GM18867 (cell line): ENCODE data around the gene ZNF718.
"Not testable (repeated sequence)": the region's sequence is repeated elsewhere in the genome, so short reads cannot be mapped to it uniquely, and the experiment has no call there.

Experiments used
- ATAC-seq: cut with Tn5 transposase; IDR thresholded peaks from one replicate; pipeline ENCODE4 v1.9.1; 2021; ENCODE audit warnings: mild to moderate bottlenecking, moderate library complexity; ENCODE audit not compliant: unreplicated experiment

ZNF718 gene

GRCh38 chr4:124275-125081 is at the start of gene ZNF718:
TSS of gene ZNF718 (plus strand) at chr4:124501. CDS start at chr4:124671, 170 bp downstream.
- peak; percentile 98 for ATAC-seq

GRCh38 chr4:85951-86350 is 38.4 kb upstream of the ZNF718 start:
- ATAC-seq: no peak

- ATAC-seq: not testable (repeated sequence)
Measured at GRCh38 chr4:86559-87324, 37.6 kb upstream of the ZNF718 start.

- no peak for ATAC-seq
Measured at GRCh38 chr4:98386-98785, 25.9 kb upstream of the ZNF718 start.

DNA sequence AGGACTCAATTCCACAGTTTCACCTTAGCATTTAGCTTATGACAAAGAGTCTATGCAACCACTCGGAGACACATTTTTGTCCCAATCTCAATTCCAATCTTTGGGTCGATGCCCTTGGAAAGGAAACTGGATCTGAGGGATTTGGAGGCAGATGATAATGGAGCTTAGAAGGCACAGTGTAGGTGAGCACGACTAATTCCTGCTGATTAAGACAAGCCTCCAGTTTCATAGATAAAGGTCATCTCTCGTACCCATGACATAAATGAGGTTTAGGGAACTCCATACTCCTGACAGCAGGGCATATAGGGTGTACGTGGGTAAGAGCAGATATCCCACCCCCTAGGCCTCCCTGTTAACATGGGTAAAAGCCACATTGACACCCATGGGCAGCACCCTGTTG is 24.4 kb upstream of the ZNF718 start:
- ATAC-seq: no peak

DNA sequence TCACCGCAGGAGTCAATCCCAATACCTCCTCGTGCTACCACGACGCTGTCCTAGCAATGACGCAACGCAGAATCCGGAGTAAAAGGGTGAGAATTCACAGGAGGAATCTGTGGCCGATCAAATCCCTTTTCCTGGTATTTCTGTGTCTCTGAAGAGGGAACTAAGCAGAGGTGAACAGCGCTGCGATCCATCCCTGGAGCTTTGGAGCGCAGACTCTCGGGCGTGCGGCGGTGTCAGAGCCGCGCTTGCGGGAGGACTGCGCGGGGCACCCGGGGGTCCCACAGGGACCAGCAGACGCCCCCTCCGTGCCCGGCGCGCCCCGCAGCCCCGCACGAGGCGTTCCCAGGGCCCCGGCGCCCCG is 17.2 kb upstream of the ZNF718 start:
- no peak for ATAC-seq

DNA sequence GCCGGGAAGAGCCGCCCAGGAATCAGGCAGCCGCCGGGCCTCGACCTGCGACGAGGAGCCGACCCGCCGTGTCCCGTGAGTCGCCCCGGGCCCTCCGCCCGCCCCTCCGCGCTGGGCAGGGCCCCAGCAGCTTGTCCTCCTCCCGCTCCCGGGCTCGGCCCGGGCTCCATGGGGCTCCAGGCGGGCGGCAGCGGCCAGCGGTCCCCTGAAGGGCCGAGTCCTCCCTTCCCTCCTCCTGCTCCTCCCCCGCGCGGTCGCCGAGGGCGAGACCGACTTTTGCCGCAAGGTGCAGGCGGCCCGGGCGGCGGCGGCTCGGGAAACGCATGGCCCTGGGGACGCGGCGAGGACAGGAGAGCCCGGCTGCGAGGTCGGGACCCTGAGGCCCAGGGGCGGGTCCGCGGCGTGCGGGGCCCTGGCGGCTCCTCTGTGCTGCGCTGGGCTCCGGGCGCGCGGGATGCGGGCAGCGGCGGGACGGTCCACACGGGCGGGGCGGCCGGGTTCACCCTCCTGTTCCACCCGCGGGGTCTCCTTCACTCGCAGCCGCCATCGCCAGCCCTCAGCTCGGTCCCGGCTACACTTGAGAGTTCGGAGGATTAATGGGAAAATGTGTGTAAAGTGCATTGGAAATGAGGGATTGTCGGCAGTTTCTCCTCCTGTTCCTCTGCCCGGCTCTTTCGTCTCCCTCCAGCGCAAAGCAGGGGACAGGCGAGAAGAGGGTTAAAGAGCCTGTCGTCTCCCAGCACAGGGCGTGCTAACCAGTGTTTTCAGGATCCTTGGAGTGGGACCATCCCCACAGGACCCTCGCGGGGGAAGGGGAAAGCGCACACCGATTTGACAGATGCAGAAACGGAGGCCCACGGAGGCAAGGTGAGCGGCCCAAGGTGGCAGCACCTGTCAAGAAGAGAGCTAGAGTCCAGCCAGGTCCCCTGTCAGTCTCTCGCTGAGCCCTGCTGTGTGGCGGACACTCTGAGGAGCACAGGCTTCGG is 16.6 kb upstream of the ZNF718 start:
- no peak for ATAC-seq

GRCh38 chr4:112771-113170 is 11.5 kb upstream of the ZNF718 start:
- no peak for ATAC-seq

- no peak for ATAC-seq
Measured at GRCh38 chr4:113732-114131, 10.6 kb upstream of the ZNF718 start.

DNA sequence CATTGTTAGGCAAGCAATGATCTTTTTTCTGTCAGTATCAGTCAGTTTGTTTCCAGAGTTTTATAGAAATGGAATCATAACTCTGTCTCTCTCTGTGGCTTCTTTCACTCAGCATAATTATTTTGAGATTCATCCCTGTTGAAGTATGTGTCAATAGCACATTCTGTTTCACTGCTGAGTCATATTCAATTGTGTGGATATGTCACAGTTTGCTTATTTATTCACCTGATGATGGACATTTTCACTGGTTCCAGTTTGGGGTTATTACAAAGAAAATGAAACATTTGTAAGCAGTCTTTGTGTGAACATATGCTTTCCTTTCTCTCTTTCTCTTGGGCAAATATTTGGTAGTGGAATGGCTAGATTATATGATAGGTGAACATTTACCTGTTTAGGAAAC is 10.2 kb upstream of the ZNF718 start:
- no peak for ATAC-seq

GRCh38 chr4:116499-116898 is 7.8 kb upstream of the ZNF718 start:
- ATAC-seq: no peak

DNA sequence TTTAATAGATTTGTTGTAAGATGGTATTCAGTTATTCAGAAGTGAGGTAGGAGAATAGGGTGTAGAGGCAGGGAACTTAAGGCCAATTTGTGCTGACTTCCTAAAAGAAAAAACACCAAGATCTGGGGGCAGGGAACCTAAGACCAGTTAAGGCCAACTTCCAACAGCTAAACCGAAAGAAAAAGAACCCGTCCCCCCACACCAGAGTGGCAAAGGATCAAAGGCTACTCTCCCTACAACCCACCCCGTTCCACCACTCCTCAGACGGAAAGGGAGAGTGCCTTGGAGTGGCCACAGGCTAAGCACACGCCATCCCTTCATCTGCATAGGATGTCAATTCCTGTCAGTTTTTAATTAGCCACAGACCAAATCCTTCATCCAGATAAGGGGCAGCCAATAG is 3.7 kb upstream of the ZNF718 start:
- no peak for ATAC-seq

DNA sequence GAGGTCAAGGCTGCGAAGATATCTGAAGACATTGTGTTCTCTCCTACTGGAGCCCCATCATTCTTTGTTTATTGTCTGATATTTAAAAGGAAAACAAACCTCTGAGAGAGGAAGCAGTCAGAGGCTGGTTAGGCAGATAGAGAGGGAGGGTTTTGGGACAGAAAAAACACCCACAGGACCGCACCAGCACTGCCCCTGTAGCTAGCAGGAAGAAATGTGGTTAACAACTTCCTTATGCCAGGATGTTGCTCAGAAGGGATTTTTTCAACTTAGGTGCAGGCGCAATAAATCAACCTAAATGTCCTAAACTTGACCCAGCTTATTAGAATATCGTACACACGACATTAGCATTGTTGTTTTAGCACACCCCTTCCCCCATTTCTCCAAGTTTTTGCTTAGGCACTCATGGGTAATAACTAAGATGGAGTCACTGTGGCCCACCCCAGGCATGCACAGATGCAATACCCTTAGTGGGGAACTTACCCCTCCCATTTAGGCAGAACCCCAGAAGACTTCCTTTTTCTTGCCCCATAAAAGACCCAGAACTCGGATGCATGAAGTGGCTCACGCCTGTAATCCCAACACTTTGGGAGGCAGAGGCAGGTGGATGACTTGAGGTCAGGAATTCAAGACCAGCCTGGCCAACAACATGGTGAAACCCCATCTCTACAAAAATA is 2.8 kb upstream of the ZNF718 start:
- ATAC-seq: no peak

GRCh38 chr4:123922-124274 is 403 bp upstream of the ZNF718 start:
- not testable (repeated sequence) for ATAC-seq

DNA sequence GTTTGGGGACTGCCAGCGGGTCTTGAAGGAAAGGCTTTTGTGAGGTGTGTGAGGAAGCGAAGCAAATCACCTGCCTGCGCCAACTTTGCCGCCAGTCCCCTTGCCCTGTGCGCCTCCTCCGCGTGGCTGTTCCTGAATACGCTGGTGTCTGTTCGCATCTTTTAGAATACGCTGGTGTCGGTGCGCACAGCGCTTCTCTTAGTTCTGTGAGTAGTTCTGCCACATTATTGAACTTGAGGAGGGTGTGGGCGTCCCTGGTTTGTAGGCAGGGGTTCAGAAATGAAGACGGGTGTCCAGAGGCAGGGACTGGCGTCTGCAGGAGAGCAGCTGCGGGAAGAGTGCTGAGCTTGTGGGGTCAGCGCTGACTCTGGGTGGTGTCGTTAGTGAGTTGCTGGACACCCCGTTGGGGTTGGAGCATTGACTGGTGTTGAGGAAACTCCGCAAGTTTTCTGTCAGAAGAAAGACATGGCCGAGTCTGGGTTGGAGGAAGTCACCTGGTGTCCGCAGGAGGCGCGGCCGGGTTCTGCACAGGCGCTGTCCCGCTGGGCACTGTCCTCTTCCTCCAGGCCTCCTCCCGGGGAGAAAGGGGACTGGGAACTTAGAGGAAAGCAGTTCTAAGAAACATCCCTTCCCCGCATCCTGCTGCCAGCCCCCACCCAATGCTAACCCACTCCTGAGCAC is 930 bp downstream of the ZNF718 start:
- ATAC-seq: no peak

GRCh38 chr4:125833-126232 is 1.5 kb downstream of the ZNF718 start:
- no peak for ATAC-seq

GRCh38 chr4:132483-132882 is 8.2 kb downstream of the ZNF718 start:
- ATAC-seq: no peak

DNA sequence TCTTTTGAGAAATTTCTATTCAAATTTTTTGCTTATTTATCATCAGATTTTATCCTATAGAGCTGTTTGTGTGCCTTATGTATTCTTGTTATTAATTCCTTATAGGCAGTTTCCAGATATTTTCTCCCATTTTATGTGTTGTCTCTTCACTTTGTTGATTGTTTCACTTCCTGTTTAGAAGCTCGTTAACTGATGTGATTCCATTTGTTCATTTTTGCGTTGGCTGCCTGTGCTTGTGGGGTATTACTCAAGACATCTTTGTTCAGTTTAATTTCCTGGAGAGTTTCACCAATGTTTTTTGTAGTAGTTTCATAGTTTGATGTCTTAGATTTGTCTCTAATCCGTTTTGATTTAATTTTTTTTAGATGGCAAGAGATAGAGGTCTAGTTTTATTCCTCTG is 14.6 kb downstream of the ZNF718 start:
- ATAC-seq: no peak

DNA sequence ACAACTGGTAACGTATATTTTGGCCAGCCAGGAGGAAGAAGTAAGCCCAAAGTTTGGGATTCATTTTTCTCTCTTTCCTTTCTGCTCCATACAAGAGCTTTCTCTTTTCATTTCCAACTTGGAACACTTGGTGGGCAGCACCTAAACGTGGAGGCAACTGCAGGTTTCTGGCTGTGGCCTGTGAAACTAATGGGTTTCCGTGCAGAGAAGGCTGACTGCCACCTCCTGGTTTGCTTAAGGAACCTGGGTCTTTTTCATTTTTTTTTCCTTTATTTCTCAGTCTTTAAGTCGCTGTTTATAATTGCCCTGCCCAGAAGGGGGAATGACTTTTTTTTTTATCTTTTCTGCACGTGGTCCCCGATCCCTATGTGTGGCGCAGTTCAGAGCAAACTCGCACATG is 15.4 kb downstream of the ZNF718 start:
- no peak for ATAC-seq

GRCh38 chr4:146621-147020 is 22.3 kb downstream of the ZNF718 start:
- no peak for ATAC-seq
